Measurements from ENCODE around the gene VASN. TPM values are rescaled to one million over a fixed set of nuclear protein-coding genes. Genes with fewer than 3 reads are reported as not detected.
"Not testable (repeated sequence)": the region's sequence is repeated elsewhere in the genome, so short reads cannot be mapped to it uniquely, and the experiment has no call there.

VASN gene
- polyA plus RNA-seq, 5 donors, result 10.3 to 24.3 (median 17.1) TPM

GRCh38 chr16:4382795-4383357 is 11.2 kb downstream of the VASN start:
- no peak for DNase-seq

DNA sequence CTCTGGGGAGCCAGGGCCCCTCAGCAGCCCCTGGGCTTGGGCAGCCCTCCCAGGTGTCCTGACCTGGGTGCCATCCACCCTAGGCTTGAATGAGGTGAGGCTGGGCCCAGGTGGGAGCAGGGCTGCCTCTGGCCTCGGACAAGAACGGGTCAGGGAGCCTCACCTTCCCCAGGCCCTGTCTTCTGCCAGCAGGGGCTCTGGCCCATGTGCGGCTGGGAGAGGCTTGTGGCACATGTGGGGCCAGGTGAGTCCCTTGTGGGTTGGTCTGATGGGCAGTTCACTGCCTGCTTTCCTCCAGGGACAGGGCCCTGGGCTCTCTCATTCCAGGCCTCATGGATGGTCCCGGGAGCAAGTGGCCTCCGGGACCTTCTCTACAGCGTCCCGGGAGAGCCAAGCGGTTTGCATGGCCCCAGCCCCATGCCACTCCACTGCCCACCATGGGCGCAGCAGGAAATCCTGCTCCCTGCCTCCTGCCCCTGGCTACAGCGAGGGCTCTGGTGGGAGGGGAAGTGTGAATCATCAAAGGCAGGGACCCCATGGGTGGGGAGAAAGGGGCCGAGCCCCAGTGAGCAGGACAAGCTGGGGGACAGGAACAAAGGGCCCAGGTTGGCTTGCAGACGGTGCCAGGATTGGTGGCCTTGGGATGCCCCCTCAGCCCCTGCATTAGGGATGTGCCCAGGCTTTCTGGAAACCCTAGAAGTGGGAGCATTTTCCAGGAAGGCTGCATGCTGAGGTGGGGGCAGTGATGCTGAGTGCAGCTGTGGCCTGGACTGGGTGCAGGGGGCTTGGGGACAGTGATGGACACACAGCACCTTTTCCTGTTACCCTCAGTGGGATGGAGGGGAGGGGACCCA is 12.2 kb downstream of the VASN start:
- no peak for DNase-seq

- no peak for DNase-seq
Observed at GRCh38 chr16:4384509-4384942, 12.9 kb downstream of the VASN start.

GRCh38 chr16:4385066-4385788 is 13.6 kb downstream of the VASN start:
- no peak for DNase-seq

GRCh38 chr16:4385789-4386450 is 14.3 kb downstream of the VASN start:
- DNase-seq, result no peak

- DNase-seq, result no peak
Observed at GRCh38 chr16:4386451-4386805, 14.8 kb downstream of the VASN start.

DNA sequence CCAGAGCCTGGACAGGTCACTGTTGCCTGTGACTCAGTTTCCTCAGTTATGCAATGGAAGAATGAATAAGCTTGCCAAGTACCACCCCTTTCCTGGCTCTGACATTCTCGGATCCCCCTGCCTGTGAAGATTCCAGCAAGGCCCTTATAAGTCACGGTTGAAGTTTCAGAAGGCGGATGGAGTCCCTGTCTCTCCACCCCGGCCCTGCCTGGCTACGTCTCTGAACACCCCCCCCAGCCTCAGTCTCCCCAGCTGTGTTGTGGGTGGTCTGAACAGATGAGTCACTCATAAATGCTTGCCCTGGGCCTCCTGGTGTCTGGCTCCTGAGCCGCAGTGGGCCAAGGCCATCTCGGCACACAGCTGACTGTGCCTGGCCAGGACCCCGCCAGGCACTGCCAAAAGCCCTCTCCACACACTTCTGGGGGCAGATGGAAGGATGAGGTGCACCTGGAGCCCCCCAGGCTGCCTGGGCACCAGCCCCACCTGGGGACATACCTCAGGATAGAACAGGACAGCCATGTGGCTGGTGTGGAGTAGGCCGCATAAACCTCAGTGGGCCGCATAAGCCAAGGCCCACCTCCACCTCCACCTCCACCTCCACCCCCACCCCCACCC is 15.4 kb downstream of the VASN start:
- DNase-seq, result no peak

GRCh38 chr16:4387781-4388180 is 16.1 kb downstream of the VASN start:
- no peak for DNase-seq

- DNase-seq, result no peak
Observed at GRCh38 chr16:4388271-4389021, 16.8 kb downstream of the VASN start.

DNA sequence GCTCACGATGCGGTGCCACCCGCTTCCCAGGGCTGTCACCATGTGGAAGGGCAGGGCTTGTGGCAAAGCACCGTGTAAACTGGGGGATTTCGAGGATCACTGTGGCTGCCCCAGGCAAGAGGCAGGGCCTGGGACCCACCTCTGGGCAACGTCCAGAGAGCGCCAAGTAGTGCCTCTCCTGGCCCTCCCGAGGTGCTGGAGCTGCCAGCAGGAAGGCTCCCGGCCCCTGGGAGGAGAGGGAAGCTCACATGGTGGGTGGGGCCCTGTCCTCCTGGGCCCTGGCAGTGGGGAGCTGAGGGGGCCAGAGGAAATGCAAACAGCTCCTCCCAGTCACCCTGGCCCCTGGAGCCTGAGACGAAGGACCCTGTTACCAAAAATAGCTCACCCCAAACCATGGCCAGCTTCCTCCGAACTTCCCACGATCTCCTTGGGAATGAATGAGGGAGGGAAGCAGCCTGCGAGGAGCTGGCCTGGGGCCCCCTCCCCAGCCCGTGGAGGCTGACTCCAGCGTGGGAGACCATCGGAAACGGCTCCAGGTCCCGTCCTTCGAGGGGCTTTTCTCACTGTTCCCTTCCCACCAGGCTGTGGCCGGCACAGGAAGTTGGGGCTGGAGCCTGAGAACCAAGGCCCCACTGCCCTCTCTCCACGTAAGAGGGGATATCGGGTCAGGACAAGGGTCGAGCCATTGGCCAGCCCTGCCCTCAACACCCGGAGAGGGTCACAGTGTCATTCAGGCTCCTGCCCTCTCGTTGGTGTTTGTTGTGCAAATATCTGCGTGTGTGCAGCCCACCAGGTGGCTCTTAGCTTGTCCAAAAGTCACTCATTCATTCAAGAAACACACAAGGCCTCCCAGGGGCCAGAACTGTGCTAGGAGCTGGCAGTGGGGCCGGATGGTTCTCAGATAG is 17.7 kb downstream of the VASN start:
- DNase-seq, result no peak

DNA sequence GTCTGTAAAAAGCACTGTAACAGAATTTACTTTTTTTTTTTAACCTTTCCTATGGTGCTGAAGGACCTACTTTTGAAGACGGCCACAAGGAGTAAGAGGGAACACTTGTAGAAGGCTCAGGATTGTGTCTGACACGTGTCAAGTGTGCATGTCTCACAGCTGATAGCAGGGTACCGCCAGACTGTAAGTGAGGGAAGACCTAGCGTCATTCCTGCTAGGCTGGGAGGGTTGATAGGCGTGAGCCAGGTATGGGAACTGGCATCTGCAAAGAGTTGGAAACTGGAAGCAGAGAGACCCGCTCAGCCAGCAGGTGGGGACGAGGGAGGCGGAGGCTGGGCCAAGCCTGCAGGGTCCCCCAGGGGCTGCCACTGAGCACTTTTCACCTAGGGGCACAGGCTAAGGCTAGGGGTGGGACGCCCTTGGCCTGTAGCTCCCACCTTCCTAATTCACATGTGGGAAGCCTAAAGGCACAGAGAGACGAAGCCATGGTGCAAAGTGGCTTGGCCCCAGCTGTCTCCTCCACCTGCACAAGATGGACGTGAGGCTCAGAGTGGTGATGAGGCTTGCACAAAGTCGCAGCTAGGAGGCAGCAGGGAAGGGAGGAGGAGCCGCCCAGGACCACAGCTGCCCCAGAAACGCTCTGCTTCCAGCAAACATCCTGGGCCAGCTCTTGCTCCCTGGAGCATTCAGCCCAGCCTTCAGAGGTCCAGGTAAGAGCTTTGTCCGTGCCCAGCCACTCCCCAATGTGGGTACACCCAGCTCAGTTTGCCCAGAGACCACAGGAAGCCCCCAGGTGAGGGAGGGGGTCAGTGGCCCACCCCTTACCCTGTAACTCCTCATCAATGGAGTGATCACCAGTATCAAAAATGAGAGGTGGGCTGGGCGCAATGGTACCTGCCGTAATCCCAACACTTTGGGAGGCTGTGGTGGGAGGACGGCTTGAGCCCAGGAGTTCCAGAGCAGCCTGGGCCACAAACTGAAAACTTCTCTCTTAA is 18.9 kb downstream of the VASN start:
- DNase-seq, result no peak

GRCh38 chr16:4391631-4392381 is 20.2 kb downstream of the VASN start:
- no peak for DNase-seq

DNA sequence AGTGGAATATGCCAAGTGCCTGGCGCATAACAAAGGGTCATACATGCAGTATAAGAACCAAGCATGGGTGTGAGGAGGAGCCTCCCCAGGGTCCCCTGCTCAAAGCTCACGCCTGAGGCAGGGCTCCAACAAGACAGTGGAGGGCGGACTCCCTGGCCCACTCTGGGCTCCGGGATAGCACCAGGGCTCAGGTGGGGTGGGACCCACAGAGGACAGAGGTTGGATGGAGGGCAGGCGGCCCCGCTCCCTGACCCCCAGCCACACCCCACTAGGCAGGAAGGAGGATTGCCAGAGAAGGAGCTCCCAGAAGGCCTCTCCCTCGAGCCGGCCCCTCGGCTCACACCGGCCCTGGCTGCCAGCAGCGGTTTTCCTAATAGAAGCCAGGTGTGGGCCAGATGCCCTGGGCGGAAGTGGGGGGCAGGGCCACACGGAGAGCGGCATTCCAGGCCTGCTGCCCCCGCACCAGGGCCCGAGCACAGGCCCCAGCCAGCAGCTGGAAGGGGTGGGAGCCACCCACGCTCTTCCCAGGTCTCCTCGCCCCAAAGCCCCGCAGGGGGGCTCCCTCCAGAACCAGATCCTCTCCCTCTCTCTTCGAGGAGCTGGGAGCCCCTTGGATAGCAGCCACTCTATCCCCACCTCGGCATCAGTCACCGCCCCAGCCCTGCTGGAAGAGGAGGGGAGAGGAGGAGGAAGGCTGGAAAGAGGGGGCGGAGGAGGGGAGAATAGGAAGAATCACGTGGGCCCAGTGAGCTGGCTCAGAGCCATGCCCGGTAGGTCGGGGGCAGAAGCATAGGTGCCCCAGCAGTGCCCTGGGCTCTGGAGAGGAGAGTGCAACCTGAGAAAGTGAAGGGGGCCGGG is 21.0 kb downstream of the VASN start:
- no peak for DNase-seq

- no peak for DNase-seq
Observed at GRCh38 chr16:4393240-4393600, 21.6 kb downstream of the VASN start.

DNA sequence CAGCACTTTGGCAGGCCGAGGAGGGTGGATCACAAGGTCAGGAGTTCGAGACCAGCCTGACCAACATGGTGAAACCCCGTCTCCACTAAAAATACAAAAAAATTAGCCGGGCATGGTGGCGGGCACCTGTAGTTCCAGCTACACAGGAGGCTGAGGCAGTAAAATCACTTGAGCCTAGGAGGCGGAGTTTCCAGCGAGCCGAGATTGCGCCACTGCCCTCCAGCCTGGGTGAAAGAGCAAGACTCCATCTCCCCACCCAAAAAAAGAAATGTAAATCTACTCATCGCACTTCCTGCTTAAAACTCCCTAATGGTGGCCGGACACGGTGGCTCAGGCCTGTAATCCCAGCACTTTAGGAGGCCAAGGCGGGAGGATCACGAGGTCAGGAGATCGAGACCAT is 22.2 kb downstream of the VASN start:
- not testable (repeated sequence) for DNase-seq

DNA sequence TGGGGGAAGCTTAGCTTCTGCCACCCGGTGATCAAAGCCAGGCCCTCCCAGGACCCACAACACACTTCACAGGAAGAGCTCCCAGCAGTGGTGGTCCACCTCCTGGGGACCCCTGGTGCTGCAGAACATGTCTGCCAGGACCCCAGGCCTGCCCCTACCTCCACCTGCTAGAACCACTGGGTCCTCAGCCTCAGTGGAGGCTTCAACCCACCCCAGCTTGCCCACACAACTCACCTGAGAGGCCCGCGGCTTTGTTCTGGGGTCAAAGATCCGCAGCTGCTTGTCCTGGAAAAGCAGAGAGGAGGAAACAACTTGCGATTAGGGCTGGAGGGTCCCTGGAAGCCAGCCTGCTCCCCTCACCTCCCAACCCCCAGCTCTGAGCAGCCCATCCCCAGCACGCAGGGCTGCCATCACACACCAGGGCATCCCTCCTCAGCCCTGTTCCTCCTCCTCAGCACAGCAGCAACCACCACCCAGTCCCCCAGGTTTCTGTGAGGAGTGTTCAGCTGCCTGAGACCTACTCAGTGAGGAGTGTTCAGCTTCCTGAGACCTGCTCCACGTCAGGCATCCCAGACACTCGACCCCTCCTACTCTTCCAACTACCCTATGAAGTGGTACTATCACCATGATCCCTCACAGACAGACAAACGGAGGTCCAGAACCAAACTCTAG is 23.5 kb downstream of the VASN start:
- no peak for DNase-seq

Data from right lung (tissue), 5 donors.